H1 (cell line): ENCODE results near the gene IRF8.

ENCODE experiments used
- CTCF ChIP-seq, 3 experiments: IDR thresholded peaks; 1 replicate in 2 of 3; 2 replicates in 1 of 3; pipeline versions ENCODE4 v1.5.1 to v1.6.1; 2011; ENCODE audit warnings: low read length in 3 of 3, mild to moderate bottlenecking in 3 of 3, inconsistent platforms in 2 of 3, low read depth in 1 of 3, moderate library complexity in 1 of 3; ENCODE audit not compliant: insufficient read depth in 1 of 3; ENCODE audit errors: control extremely low read depth in 1 of 3
- POLR2A ChIP-seq, 2 experiments: IDR thresholded peaks; 1 replicate in 1 of 2; 2 replicates in 1 of 2; pipeline ENCODE4 v1.6.1; 2011; ENCODE audit warnings: low read depth in 2 of 2, low read length in 2 of 2, mild to moderate bottlenecking in 2 of 2; ENCODE audit errors: control extremely low read depth in 1 of 2

- no peak for TF ChIP-seq CTCF (IDR thresholded peaks at IDR 0.05; ENCODE audit: control extremely low read depth in 1 of 3, insufficient read depth in 1 of 3, low read depth in 1 of 3, low read length in 3 of 3)
- no peak for TF ChIP-seq POLR2A (IDR thresholded peaks at IDR 0.05; ENCODE audit: control extremely low read depth in 1 of 2, low read depth in 2 of 2, low read length in 2 of 2)
Measured at GRCh38 chr16:85963753-85964285, 64.9 kb downstream of the IRF8 start.
